GM21526 (cell line): Measurements from ENCODE around the gene GPR108.

Experiments used
- ATAC-seq: cut with Tn5 transposase; IDR thresholded peaks from one replicate; pipeline ENCODE4 v1.9.1; 2021; ENCODE audit warnings: moderate library complexity; ENCODE audit not compliant: unreplicated experiment, low FRiP score

Gene GPR108

GRCh38 chr19:6708346-6708745 is 29.0 kb downstream of the GPR108 start:
- ATAC-seq, result no peak

GRCh38 chr19:6707658-6708018 is 29.7 kb downstream of the GPR108 start:
- no peak for ATAC-seq

- no peak for ATAC-seq
These were observed 30.2 kb downstream of the GPR108 start for GRCh38 chr19:6707011-6707657.

- no peak for ATAC-seq
These were observed 30.8 kb downstream of the GPR108 start for GRCh38 chr19:6706633-6706958.

- ATAC-seq, result no peak
These were observed 31.3 kb downstream of the GPR108 start for GRCh38 chr19:6705931-6706632.

GRCh38 chr19:6700586-6701316 is 36.6 kb downstream of the GPR108 start:
- no peak for ATAC-seq

- ATAC-seq, result no peak
These were observed 37.4 kb downstream of the GPR108 start for GRCh38 chr19:6699935-6700334.

- ATAC-seq, result no peak
These were observed 40.1 kb downstream of the GPR108 start for GRCh38 chr19:6697291-6697690.

- no peak for ATAC-seq
These were observed 41.0 kb downstream of the GPR108 start for GRCh38 chr19:6696239-6696820.

GRCh38 chr19:6694147-6694815 is 43.1 kb downstream of the GPR108 start:
- no peak for ATAC-seq

GRCh38 chr19:6693681-6694080 is 43.7 kb downstream of the GPR108 start:
- ATAC-seq, result no peak

- ATAC-seq, result no peak
These were observed 44.3 kb downstream of the GPR108 start for GRCh38 chr19:6693056-6693471.

- no peak for ATAC-seq
These were observed 45.4 kb downstream of the GPR108 start for GRCh38 chr19:6692027-6692426.

- ATAC-seq, result no peak
These were observed 46.0 kb downstream of the GPR108 start for GRCh38 chr19:6691342-6691741.

- ATAC-seq, result no peak
These were observed 47.1 kb downstream of the GPR108 start for GRCh38 chr19:6690160-6690885.

GRCh38 chr19:6687114-6687513 is 50.3 kb downstream of the GPR108 start:
- ATAC-seq, result no peak

GRCh38 chr19:6686628-6686975 is 50.8 kb downstream of the GPR108 start:
- ATAC-seq, result no peak

- no peak for ATAC-seq
These were observed 51.3 kb downstream of the GPR108 start for GRCh38 chr19:6685962-6686627.

GRCh38 chr19:6685482-6685881 is 51.9 kb downstream of the GPR108 start:
- ATAC-seq, result no peak

- ATAC-seq, result no peak
These were observed 53.4 kb downstream of the GPR108 start for GRCh38 chr19:6683971-6684370.
